ENCODE results near the gene CEACAM6.
A peak's percentile ranks its signal among the peaks of the same experiment; 100 is the strongest.
"Not testable (repeated sequence)": the region's sequence is repeated elsewhere in the genome, so short reads cannot be mapped to it uniquely, and the experiment has no call there.

The CEACAM6 gene

DNA sequence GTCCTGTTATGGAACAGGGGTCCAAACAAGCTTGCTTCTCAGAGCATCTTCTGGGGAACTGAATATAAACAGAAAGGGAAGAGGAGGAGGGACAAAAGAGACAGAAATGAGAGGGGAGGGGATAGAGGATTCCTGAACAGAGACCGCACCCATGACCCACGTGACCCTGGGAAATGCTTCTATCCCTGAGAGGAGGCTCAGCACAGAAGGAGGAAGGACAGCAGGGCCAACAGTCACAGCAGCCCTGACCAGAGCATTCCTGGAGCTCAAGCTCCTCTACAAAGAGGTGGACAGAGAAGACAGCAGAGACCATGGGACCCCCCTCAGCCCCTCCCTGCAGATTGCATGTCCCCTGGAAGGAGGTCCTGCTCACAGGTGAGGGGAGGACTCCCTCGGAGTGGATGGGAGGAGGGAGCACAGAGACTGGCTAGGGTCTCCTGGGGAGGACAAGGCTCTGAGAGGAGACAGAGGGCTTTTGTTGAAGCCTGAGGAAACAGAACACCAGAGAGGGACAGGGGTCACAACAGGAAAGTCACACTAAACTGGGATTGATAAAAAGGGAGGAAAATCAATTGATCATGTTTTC, at the start of gene CEACAM6:
Gene CEACAM6, plus strand, starts transcription at position 203 of the 586 bp plus-strand sequence. Its CDS starts 109 bp downstream, at position 312.
- no peak within 1 kb of the TSS for H3K4me3 ChIP-seq
- H3K4me1 ChIP-seq: peaks cover 53% of the 10 kb centered on the region
- peak within 1 kb of the TSS; percentile 18; the same call in 1 of the 2 replicates for H3K4me2 ChIP-seq
- no peak within 1 kb of the TSS for H3K9ac ChIP-seq
- H3K9me3 ChIP-seq: no peaks in the 10 kb centered on the region
- H3K36me3 ChIP-seq: no peaks in the 10 kb centered on the region
- H3K27ac ChIP-seq: 0 out of 2 replicates have a peak within 1 kb of the TSS, but pooled peaks have one; percentile 39
- H3K27me3 ChIP-seq: no peaks in the 10 kb centered on the region
- TF ChIP-seq Cebpa-rat (IDR thresholded peaks at IDR 0.05): no peak
- H4K20me1 ChIP-seq: no peaks in the 10 kb centered on the region

DNA sequence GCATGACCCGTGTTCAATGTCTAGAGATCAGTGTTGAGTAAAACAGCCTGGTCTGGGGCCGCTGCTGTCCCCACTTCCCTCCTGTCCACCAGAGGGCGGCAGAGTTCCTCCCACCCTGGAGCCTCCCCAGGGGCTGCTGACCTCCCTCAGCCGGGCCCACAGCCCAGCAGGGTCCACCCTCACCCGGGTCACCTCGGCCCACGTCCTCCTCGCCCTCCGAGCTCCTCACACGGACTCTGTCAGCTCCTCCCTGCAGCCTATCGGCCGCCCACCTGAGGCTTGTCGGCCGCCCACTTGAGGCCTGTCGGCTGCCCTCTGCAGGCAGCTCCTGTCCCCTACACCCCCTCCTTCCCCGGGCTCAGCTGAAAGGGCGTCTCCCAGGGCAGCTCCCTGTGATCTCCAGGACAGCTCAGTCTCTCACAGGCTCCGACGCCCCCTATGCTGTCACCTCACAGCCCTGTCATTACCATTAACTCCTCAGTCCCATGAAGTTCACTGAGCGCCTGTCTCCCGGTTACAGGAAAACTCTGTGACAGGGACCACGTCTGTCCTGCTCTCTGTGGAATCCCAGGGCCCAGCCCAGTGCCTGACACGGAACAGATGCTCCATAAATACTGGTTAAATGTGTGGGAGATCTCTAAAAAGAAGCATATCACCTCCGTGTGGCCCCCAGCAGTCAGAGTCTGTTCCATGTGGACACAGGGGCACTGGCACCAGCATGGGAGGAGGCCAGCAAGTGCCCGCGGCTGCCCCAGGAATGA, 48.4 kb upstream of the CEACAM6 start:
- TF ChIP-seq Cebpa-rat (IDR thresholded peaks at IDR 0.05): no peak
- Histone ChIP-seq H3K27me3 (peaks cover 12% of the 10 kb centered on the region; the same call in 1 of the 2 replicates), H3K27ac (no peak overlapping the region), H3K9ac (no peak overlapping the region), H3K4me1 (no peaks in the 10 kb centered on the region), H3K36me3 (no peaks in the 10 kb centered on the region), H3K4me2 (peak overlapping the region; percentile 74), H3K9me3 (no peaks in the 10 kb centered on the region), H4K20me1 (0 out of 2 replicates have a peak, but pooled peaks cover 5% of the 10 kb centered on the region), H3K4me3 (peak overlapping the region; percentile 60)

DNA sequence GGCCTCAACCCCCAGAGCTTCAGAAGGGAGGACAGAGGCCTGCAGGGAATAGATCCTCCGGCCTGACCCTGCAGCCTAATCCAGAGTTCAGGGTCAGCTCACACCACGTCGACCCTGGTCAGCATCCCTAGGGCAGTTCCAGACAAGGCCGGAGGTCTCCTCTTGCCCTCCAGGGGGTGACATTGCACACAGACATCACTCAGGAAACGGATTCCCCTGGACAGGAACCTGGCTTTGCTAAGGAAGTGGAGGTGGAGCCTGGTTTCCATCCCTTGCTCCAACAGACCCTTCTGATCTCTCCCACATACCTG, 47.9 kb upstream of the CEACAM6 start:
- no peak for TF ChIP-seq Cebpa-rat (IDR thresholded peaks at IDR 0.05)
- Histone ChIP-seq H3K4me2 (no peak overlapping the region), H3K36me3 (no peaks in the 10 kb centered on the region), H3K4me3 (no peak overlapping the region), H3K9me3 (no peaks in the 10 kb centered on the region), H3K27ac (no peak overlapping the region), H3K9ac (no peak overlapping the region), H3K27me3 (peaks cover 12% of the 10 kb centered on the region; the same call in 1 of the 2 replicates), H4K20me1 (0 out of 2 replicates have a peak, but pooled peaks cover 5% of the 10 kb centered on the region), H3K4me1 (no peaks in the 10 kb centered on the region)

DNA sequence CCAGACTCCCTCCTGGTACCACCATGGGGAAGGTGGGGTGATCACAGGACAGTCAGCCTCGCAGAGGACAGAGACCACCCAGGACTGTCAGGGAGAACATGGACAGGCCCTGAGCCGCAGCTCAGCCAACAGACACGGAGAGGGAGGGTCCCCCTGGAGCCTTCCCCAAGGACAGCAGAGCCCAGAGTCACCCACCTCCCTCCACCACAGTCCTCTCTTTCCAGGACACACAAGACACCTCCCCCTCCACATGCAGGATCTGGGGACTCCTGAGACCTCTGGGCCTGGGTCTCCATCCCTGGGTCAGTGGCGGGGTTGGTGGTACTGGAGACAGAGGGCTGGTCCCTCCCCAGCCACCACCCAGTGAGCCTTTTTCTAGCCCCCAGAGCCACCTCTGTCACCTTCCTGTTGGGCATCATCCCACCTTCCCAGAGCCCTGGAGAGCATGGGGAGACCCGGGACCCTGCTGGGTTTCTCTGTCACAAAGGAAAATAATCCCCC, 47.4 kb upstream of the CEACAM6 start:
- Histone ChIP-seq H3K27me3 (peaks cover 12% of the 10 kb centered on the region; the same call in 1 of the 2 replicates), H3K4me1 (no peaks in the 10 kb centered on the region), H3K36me3 (no peaks in the 10 kb centered on the region), H3K4me3 (no peak overlapping the region), H3K9ac (no peak overlapping the region), H4K20me1 (0 out of 2 replicates have a peak, but pooled peaks cover 5% of the 10 kb centered on the region), H3K4me2 (no peak overlapping the region), H3K9me3 (no peaks in the 10 kb centered on the region), H3K27ac (no peak overlapping the region)
- no peak for TF ChIP-seq Cebpa-rat (IDR thresholded peaks at IDR 0.05)

DNA sequence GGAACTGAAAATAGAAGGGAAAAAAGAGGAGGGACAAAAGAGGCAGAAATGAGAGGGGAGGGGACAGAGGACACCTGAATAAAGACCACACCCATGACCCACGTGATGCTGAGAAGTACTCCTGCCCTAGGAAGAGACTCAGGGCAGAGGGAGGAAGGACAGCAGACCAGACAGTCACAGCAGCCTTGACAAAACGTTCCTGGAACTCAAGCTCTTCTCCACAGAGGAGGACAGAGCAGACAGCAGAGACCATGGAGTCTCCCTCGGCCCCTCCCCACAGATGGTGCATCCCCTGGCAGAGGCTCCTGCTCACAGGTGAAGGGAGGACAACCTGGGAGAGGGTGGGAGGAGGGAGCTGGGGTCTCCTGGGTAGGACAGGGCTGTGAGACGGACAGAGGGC, 46.8 kb upstream of the CEACAM6 start, which contains the start of gene CEACAM5:
Gene CEACAM5, plus strand, starts transcription at position 146 of the 400 bp plus-strand sequence. Its CDS starts 106 bp downstream, at position 252.
- H3K9ac ChIP-seq: no peak within 1 kb of the TSS
- peaks cover 12% of the 10 kb centered on the region; the same call in 1 of the 2 replicates for H3K27me3 ChIP-seq
- 0 out of 2 replicates have a peak, but pooled peaks cover 5% of the 10 kb centered on the region for H4K20me1 ChIP-seq
- H3K9me3 ChIP-seq: no peaks in the 10 kb centered on the region
- H3K27ac ChIP-seq: no peak within 1 kb of the TSS
- no peak for TF ChIP-seq Cebpa-rat (IDR thresholded peaks at IDR 0.05)
- H3K36me3 ChIP-seq: no peaks in the 10 kb centered on the region
- H3K4me1 ChIP-seq: no peaks in the 10 kb centered on the region
- no peak within 1 kb of the TSS for H3K4me2 ChIP-seq
- no peak within 1 kb of the TSS for H3K4me3 ChIP-seq

DNA sequence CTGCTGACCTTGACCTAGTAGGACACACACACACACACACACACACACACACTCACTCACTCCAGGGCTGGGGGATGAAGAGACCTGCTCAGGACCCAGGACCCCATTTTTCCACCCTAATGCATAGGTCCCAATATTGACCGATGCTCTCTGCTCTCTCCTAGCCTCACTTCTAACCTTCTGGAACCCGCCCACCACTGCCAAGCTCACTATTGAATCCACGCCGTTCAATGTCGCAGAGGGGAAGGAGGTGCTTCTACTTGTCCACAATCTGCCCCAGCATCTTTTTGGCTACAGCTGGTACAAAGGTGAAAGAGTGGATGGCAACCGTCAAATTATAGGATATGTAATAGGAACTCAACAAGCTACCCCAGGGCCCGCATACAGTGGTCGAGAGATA, 45.8 kb upstream of the CEACAM6 start:
- not testable (repeated sequence) for H3K9me3 ChIP-seq, H3K9ac ChIP-seq, H3K27me3 ChIP-seq, H3K4me2 ChIP-seq, H4K20me1 ChIP-seq, H3K4me3 ChIP-seq, H3K36me3 ChIP-seq, H3K4me1 ChIP-seq, H3K27ac ChIP-seq

DNA sequence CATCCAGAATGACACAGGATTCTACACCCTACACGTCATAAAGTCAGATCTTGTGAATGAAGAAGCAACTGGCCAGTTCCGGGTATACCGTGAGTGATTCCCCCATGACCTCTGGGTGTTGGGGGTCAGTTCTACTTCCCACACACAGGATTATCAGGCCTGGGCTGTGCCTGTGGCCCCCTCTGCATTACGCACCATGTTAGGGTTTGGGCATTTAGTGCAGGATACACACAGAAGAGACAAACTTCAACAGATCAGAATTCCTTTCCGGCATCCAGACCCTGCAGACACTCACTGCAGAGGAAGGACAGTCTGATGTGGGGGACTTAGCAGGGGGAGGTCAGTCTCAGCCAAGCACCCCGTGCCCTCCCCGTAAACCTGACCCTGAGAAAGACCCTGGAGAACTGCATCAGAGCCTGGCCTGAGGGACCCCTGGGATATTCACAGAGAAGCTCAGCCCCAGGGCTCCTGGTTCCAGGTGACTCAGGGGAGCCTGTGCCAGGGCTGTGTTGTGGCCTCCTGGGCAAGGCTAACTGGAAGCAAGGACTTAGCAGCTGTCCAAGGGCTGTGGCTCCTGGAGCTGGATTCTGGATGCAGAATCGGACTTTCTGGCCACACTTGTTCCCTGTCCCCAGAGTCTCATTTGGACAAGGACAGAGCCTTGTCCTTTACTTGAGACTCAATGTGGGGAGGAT, 45.2 kb upstream of the CEACAM6 start:
- Histone ChIP-seq H3K4me2 (no peak overlapping the region), H4K20me1 (0 out of 2 replicates have a peak, but pooled peaks cover 5% of the 10 kb centered on the region), H3K4me1 (no peaks in the 10 kb centered on the region), H3K4me3 (no peak overlapping the region), H3K9me3 (no peaks in the 10 kb centered on the region), H3K36me3 (no peaks in the 10 kb centered on the region), H3K9ac (no peak overlapping the region), H3K27me3 (peaks cover 2% of the 10 kb centered on the region; the same call in 1 of the 2 replicates), H3K27ac (no peak overlapping the region)
- TF ChIP-seq Cebpa-rat (IDR thresholded peaks at IDR 0.05): no peak

DNA sequence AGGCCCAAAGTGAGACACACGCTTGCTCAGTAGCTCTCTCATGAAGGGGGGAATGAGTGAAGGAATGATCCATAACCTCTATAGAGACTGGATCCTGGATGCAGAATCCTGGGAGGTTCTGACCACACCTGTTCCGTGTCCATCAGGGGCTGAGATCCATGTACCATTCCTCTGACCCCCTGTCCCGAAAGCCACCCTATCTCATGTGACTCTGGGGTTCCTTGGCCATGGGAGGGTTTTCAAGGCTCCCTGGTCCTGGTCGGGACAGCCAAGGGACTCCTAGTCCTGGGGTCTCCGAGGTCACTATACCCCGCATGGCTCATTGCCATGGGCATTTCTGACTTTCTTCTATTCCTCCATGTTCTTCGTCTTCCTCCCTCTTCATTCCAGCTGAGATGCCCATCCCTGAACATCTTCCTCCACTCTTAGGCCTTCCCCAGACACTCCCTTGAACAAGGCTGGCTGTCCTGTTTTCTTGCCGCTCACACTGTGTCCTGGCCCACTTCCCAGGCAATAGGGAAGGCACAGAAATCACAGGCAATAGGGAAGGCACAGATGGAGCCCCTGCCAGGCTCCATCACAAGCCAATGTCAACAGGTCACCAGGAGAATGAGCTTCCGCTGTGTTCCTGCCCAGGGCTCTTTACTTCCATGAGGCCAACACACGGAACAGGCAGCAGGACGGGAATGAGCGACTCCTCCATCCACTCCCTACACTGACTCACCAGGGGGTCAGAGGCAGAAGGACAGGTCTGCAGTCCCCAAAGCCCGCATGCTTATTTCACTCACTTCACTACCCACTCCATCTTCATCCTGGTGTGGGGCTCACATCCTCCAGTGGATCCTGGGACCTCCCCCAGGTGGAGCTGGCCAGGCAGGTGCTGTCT, 43.7 kb upstream of the CEACAM6 start:
- Histone ChIP-seq H3K36me3 (no peaks in the 10 kb centered on the region), H3K4me3 (no peak overlapping the region), H3K27ac (no peak overlapping the region), H4K20me1 (no peaks in the 10 kb centered on the region), H3K4me2 (no peak overlapping the region), H3K9me3 (no peaks in the 10 kb centered on the region), H3K4me1 (no peaks in the 10 kb centered on the region), H3K9ac (no peak overlapping the region), H3K27me3 (no peaks in the 10 kb centered on the region)
- no peak for TF ChIP-seq Cebpa-rat (IDR thresholded peaks at IDR 0.05)

DNA sequence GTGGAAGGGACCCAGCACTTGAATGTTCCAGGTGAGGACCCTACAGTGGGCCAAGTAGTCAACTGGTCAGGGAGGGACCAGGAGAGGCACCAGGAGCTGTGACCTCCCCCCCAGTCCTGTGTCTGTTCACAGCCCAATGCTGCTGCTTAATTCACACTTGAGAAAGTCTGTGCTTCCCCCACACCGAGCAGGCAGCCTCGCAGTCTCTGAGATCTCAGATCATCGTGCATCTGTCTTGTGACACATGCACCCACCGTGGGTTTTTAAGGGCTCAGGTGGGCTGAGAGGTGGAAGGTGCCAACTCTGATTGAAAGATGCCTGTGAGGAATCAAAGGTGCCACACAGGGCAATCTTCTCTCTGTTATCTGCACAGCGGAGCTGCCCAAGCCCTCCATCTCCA, 40.7 kb upstream of the CEACAM6 start:
- Histone ChIP-seq H3K27ac (no peak overlapping the region), H3K9me3 (no peaks in the 10 kb centered on the region), H4K20me1 (no peaks in the 10 kb centered on the region), H3K4me1 (no peaks in the 10 kb centered on the region), H3K36me3 (no peaks in the 10 kb centered on the region), H3K4me3 (no peak overlapping the region), H3K4me2 (no peak overlapping the region), H3K9ac (no peak overlapping the region), H3K27me3 (no peaks in the 10 kb centered on the region)
- no peak for TF ChIP-seq Cebpa-rat (IDR thresholded peaks at IDR 0.05)
